Astrocyte (in vitro differentiated cells and primary cell): Measurements from ENCODE around the gene CDK14. TPM values are rescaled to one million over a fixed set of nuclear protein-coding genes. Genes with fewer than 3 reads are reported as not detected.

Source experiments
- DNase-seq: peaks from one replicate; pipeline ENCODE4 v3.0.0-alpha.2; 2010; ENCODE audit warnings: low read depth
- FAIRE-seq: peaks from 2 replicates; lab custom pipeline; 2011; peaks lifted over from hg19 to GRCh38; lab: Jason Lieb, UNC
- H2AFZ ChIP-seq: 2 replicates; pipeline ENCODE4 v1.6.0; 2012; ENCODE audit warnings: low read depth, low read length, inconsistent platforms
- H3K27ac ChIP-seq: 2 replicates; pipeline ENCODE4 v1.5.1; 2011; ENCODE audit warnings: low read depth, low read length, inconsistent platforms
- H3K27me3 ChIP-seq: 2 replicates; pipeline ENCODE4 v1.6.0; 2011; ENCODE audit warnings: low read length, inconsistent platforms; ENCODE audit not compliant: insufficient read depth
- H3K36me3 ChIP-seq: 2 replicates; pipeline ENCODE4 v1.5.1; 2011; ENCODE audit warnings: low read length, inconsistent platforms; ENCODE audit not compliant: insufficient read depth
- H3K4me1 ChIP-seq: 2 replicates; pipeline ENCODE4 v1.5.1; 2011; ENCODE audit warnings: low read length, inconsistent platforms; ENCODE audit not compliant: insufficient read depth
- H3K4me2 ChIP-seq: 2 replicates; pipeline ENCODE4 v1.6.0; 2012; ENCODE audit warnings: low read length, inconsistent platforms
- H3K4me3 ChIP-seq: 2 replicates; pipeline ENCODE4 v1.5.1; 2011; ENCODE audit warnings: low read depth, mild to moderate bottlenecking, low read length, inconsistent platforms; ENCODE audit not compliant: insufficient read depth
- H3K79me2 ChIP-seq: 2 replicates; pipeline ENCODE4 v1.6.0; 2012; ENCODE audit warnings: mild to moderate bottlenecking, low read length, inconsistent platforms; ENCODE audit not compliant: insufficient read depth
- H3K9ac ChIP-seq: 2 replicates; pipeline ENCODE4 v1.6.0; 2012; ENCODE audit warnings: mild to moderate bottlenecking, low read length, inconsistent platforms
- H3K9me3 ChIP-seq: 2 replicates; pipeline ENCODE4 v1.5.1; 2012; ENCODE audit warnings: low read depth, mild to moderate bottlenecking, low read length, inconsistent platforms; ENCODE audit not compliant: insufficient read depth
- H4K20me1 ChIP-seq: 2 replicates; pipeline ENCODE4 v1.6.0; 2012; ENCODE audit warnings: low read length, inconsistent platforms; ENCODE audit not compliant: insufficient read depth
- H3K27ac Mint-ChIP-seq: one replicate; pipeline ENCODE4 v1.8.0; 2021; ENCODE audit warnings: mild to moderate bottlenecking, mixed read lengths; ENCODE audit not compliant: unreplicated experiment
- H3K27me3 Mint-ChIP-seq: one replicate; pipeline ENCODE4 v1.8.0; 2021; ENCODE audit warnings: low read depth, mixed read lengths; ENCODE audit not compliant: unreplicated experiment
- H3K36me3 Mint-ChIP-seq: one replicate; pipeline ENCODE4 v1.8.0; 2021; ENCODE audit warnings: low read depth, mixed read lengths; ENCODE audit not compliant: unreplicated experiment
- H3K4me1 Mint-ChIP-seq: one replicate; pipeline ENCODE4 v1.8.0; 2021; ENCODE audit warnings: low read depth, mixed read lengths; ENCODE audit not compliant: unreplicated experiment
- H3K4me3 Mint-ChIP-seq: one replicate; pipeline ENCODE4 v1.8.0; 2021; ENCODE audit warnings: mild to moderate bottlenecking, moderate library complexity, mixed read lengths; ENCODE audit not compliant: unreplicated experiment
- H3K9me3 Mint-ChIP-seq: one replicate; pipeline ENCODE4 v1.8.0; 2021; ENCODE audit warnings: mild to moderate bottlenecking, mixed read lengths; ENCODE audit not compliant: unreplicated experiment
- EZH2 ChIP-seq: IDR thresholded peaks from 2 replicates; pipeline ENCODE4 v1.6.1; 2012; ENCODE audit warnings: mild to moderate bottlenecking, low read length, inconsistent platforms; ENCODE audit not compliant: insufficient read depth
- total RNA-seq: library from RNA; stranded (reverse); gene quantifications from 2 replicates; pipeline ENCODE4 v1.2.1, GENCODE V29; 2021
- TF ChIP-seq, protein P1 (sequence below): IDR thresholded peaks from 2 replicates; pipeline ENCODE4 v1.5.1; 2011; ENCODE audit warnings: low read depth, mild to moderate bottlenecking, inconsistent platforms, low read length, moderate library complexity; ENCODE audit not compliant: insufficient read depth

Gene CDK14
- total RNA-seq, 1 donor from 2014 or later = 30.2 TPM

DNA sequence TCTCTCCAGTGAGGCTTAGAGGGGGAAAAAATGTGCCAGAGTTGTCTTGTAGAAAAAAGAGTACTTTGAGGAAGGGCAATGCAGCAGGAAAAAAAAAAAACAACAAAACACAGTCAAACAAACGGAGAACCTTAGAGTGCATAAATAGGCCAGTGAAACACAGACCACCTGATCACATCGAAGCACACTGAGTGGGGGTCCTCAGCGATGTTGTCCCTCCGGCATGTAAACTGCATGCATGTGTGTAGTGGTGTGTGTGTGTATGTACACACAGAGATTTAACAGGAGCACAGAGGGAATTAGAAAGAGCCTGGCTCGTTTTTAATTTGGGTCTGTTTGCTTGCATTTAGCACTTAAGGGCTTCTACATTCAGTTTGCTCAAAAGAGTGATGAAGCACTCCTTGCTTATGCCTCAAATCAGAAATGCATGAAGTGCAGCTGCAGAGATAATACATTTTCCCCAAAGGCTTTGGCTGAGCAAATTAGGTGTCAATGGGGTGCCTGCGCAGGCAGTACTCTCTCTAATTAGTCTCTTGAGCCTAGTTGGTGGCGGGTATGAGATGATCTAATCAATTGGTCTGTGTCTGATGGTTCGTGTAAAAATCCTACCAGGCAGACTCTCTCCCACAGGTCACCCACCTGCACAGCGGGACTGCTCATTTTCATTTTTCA lies 605.5 kb downstream of the CDK14 start:
- no peak overlapping the region for H3K4me3 Mint-ChIP-seq
- H3K9ac ChIP-seq = no peak overlapping the region
- H3K79me2 ChIP-seq = no peaks in the 10 kb centered on the region
- DNase-seq (no peak), FAIRE-seq (no peak)
- TF ChIP-seq EZH2 = no peak
- TF ChIP-seq, protein P1, sequence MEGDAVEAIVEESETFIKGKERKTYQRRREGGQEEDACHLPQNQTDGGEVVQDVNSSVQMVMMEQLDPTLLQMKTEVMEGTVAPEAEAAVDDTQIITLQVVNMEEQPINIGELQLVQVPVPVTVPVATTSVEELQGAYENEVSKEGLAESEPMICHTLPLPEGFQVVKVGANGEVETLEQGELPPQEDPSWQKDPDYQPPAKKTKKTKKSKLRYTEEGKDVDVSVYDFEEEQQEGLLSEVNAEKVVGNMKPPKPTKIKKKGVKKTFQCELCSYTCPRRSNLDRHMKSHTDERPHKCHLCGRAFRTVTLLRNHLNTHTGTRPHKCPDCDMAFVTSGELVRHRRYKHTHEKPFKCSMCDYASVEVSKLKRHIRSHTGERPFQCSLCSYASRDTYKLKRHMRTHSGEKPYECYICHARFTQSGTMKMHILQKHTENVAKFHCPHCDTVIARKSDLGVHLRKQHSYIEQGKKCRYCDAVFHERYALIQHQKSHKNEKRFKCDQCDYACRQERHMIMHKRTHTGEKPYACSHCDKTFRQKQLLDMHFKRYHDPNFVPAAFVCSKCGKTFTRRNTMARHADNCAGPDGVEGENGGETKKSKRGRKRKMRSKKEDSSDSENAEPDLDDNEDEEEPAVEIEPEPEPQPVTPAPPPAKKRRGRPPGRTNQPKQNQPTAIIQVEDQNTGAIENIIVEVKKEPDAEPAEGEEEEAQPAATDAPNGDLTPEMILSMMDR = no peak
- no peaks in the 10 kb centered on the region for H3K9me3 ChIP-seq
- H3K4me1 Mint-ChIP-seq = no peaks in the 10 kb centered on the region
- H3K27ac Mint-ChIP-seq = no peak overlapping the region
- H3K27me3 ChIP-seq = no peaks in the 10 kb centered on the region
- no peak overlapping the region for H3K4me2 ChIP-seq
- H3K27me3 Mint-ChIP-seq = no peaks in the 10 kb centered on the region
- no peaks in the 10 kb centered on the region for H4K20me1 ChIP-seq
- no peak overlapping the region for H2AFZ ChIP-seq
- no peaks in the 10 kb centered on the region for H3K36me3 ChIP-seq
- H3K4me1 ChIP-seq = no peaks in the 10 kb centered on the region
- H3K36me3 Mint-ChIP-seq = peaks cover 5% of the 10 kb centered on the region
- peaks cover 8% of the 10 kb centered on the region for H3K9me3 Mint-ChIP-seq
- H3K4me3 ChIP-seq = no peak overlapping the region
- no peak overlapping the region for H3K27ac ChIP-seq

DNA sequence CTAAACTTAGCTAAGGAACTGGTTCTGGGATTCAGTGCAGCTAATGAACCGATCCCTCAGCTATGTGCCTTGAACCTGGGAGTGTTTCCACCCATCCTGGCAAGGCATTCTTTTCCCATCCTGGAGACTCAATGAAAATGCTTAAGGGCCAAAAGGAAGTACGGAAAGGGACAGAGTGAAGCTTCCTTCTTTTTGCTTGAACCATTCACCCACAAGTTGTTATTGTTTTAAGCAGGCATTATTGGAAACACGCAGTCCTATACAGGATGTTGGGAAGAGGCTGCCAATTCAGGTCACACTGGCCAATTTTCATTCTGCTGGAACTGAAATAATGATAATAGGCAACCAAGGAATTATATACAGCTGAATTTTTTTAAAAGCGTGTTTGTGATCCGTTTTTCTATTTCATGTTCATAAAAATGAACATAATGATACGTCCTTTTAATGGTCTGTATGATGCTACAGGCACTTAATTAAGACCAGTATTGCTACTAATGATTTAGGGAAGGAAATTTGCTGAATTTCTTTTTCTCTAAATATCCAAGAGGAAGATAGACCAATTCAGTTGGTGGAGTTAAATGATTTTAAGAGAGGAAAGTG lies 610.3 kb downstream of the CDK14 start:
- no peak overlapping the region for H3K4me2 ChIP-seq
- H4K20me1 ChIP-seq = no peaks in the 10 kb centered on the region
- H3K9me3 Mint-ChIP-seq = peaks cover 8% of the 10 kb centered on the region
- no peaks in the 10 kb centered on the region for H3K27me3 ChIP-seq
- H3K9me3 ChIP-seq = no peaks in the 10 kb centered on the region
- peaks cover 5% of the 10 kb centered on the region for H3K36me3 Mint-ChIP-seq
- H2AFZ ChIP-seq = no peak overlapping the region
- no peak overlapping the region for H3K4me3 Mint-ChIP-seq
- H3K27me3 Mint-ChIP-seq = no peaks in the 10 kb centered on the region
- FAIRE-seq (no peak), DNase-seq (no peak)
- H3K36me3 ChIP-seq = no peaks in the 10 kb centered on the region
- no peak overlapping the region for H3K27ac Mint-ChIP-seq
- no peaks in the 10 kb centered on the region for H3K4me1 ChIP-seq
- no peaks in the 10 kb centered on the region for H3K4me1 Mint-ChIP-seq
- no peak overlapping the region for H3K4me3 ChIP-seq
- H3K9ac ChIP-seq = no peak overlapping the region
- TF ChIP-seq, protein P1 = no peak
- TF ChIP-seq EZH2 = no peak
- no peak overlapping the region for H3K27ac ChIP-seq
- no peaks in the 10 kb centered on the region for H3K79me2 ChIP-seq

DNA sequence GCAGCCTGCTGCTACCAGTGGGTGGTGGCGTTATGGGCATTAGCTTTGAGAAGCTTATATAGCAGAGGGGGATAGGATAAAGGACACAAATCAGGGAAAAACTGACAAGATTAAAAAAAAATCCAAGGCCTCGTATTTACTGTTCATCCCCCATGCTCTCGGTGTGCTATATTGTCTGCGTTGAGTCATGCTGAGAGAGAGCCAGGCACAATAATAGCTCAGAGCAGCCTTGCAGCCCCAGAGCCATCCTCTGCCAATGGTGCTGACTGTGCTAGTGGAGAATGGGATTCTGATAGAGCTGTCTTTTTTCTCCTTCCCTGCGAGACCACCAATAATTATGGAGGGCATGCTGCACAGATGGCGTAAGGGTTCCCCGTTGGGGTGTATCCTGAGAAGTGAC lies 616.5 kb downstream of the CDK14 start:
- Mint-ChIP-seq H3K27ac (peak overlapping the region; percentile 58), H3K4me3 (no peak overlapping the region), H3K9me3 (no peaks in the 10 kb centered on the region), H3K36me3 (peaks cover 2% of the 10 kb centered on the region), H3K4me1 (peaks cover 3% of the 10 kb centered on the region), H3K27me3 (no peaks in the 10 kb centered on the region)
- TF ChIP-seq EZH2 = no peak
- TF ChIP-seq, protein P1 = no peak
- Histone ChIP-seq H3K36me3 (no peaks in the 10 kb centered on the region), H2AFZ (no peak overlapping the region), H3K4me3 (no peak overlapping the region), H3K27me3 (no peaks in the 10 kb centered on the region), H3K79me2 (no peaks in the 10 kb centered on the region), H3K9me3 (no peaks in the 10 kb centered on the region), H3K4me2 (no peak overlapping the region), H3K9ac (no peak overlapping the region), H3K27ac (no peak overlapping the region), H3K4me1 (no peaks in the 10 kb centered on the region), H4K20me1 (no peaks in the 10 kb centered on the region)
- peak; percentile 34 for DNase-seq
- peak; percentile 76 for FAIRE-seq
